ENCODE data around the gene ZNF658.
"Not testable (repeated sequence)": the region's sequence is repeated elsewhere in the genome, so short reads cannot be mapped to it uniquely, and the experiment has no call there.

The ZNF658 gene

DNA sequence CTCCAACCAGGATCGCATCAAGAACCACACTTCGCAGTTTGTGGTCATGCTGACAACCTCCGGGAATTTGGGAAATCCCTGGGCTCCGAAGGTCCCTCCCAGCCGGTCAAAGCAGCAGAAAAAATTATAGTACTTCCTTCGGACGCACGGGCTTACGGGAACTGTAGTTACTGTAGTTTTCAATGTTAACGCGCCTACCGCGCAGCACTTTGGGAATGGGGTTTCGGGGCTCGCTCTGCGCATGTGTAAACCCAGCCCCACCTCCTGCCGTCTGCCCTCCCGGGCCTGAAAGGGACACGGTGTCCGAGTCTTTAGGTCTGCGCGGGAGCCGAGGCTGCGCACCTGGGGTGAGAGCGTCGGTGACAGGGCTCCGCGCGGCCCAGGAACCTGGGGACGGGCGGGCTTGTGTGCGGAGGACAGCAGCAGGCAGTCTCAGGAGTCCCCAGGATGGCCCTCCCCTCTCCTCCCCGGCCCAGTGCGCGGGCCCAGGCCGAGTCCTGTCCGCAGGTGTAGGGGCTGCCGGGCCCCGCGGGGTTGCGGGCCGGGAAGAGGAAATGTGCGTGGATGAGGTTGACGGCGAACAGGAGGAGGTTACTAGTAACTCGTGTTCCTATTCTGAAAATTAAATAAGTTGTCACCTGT is at the start of gene ZNF658:
Gene ZNF658 (plus strand): TSS at position 236 of the 642 bp plus-strand sequence. CDS start 2,837 bp downstream, outside the sequence.
- peak; percentile 59 for DNase-seq (ENCODE audit: extremely low read depth, low read depth)
- peak within 1 kb of the TSS; percentile 44 for H3K4me3 ChIP-seq (replicated peaks; ENCODE audit: low read depth, low read length)

DNA sequence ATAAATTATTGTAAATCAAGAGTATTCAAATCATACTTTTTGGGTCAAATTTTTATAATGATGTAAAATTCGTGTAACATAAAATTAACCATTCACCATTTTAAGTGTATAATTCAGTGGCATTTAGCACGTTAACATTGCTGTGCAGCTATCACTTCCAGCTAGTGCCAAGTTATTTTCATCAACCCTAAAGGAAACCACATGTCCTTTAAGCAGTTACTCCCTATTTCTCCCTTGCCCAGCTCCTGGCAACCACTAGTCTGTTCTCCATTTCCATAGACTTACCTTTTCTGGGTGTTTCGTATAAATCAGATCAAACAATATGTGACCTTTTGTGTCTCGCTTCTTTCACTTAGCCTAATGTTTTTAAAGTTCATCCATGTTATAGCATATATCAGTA is 38.8 kb upstream of the ZNF658 start:
- not testable (repeated sequence) for H3K4me3 ChIP-seq (replicated peaks; ENCODE audit: low read depth, low read length); DNase-seq (ENCODE audit: extremely low read depth, low read depth)

DNA sequence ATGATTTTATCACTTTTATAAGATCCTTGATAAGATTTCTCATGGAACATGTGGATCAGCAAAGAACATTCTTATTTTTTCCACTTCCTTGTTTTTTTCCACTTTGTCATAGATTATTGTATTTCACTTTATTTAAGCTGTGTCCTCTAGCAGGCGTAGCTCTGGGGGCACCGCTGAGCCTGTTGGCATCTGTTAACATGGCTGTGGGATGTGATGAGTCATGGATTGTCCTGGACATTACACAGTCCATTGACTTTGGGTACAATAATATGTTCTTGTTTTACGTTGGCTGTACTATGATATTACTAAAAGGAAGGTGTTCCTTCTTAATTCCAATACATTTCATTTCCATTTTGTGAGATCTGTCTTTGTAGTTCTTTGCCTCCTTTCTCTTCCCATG is 31.9 kb upstream of the ZNF658 start:
- DNase-seq (ENCODE audit: extremely low read depth, low read depth); H3K4me3 ChIP-seq (replicated peaks; ENCODE audit: low read depth, low read length): not testable (repeated sequence)

DNA sequence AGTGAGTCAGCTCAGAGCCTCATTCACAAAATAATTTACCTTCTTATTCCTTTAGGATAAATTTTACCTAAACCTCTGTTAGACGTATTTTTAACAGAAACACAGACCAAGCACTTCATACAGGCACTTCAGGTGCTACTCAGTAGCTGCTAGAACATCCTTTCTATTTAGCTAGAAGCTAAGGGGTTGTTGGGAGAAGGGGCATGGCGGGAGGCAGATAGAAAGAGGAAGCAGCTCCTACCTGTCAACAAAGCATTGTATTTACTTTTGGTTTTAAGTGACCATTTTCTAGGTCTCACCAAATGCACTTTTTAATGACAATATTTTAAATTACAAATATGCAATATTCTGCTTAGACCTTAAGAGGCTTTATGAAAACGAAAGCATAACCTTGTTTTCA is 19.9 kb upstream of the ZNF658 start:
- not testable (repeated sequence) for H3K4me3 ChIP-seq (replicated peaks; ENCODE audit: low read depth, low read length); DNase-seq (ENCODE audit: extremely low read depth, low read depth)

DNA sequence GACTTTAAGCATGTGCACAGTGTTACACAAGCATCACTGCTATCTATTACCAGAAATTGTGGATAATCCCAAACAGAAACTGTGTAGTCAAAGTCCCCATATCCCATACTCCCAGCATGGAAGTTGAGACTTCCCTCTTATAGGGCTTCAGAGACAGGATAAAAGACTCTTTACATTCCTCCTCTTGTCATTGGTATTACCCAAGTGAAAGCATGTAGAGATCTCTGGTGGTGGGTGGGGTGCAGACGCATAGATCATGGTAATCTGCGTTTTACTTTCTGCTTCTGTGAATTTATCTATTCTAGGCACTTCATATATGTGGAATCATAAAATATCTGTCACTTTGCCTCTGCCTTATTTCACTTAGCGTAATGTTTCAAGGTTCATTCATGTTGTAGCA is 18.7 kb upstream of the ZNF658 start:
- not testable (repeated sequence) for DNase-seq (ENCODE audit: extremely low read depth, low read depth); H3K4me3 ChIP-seq (replicated peaks; ENCODE audit: low read depth, low read length)

DNA sequence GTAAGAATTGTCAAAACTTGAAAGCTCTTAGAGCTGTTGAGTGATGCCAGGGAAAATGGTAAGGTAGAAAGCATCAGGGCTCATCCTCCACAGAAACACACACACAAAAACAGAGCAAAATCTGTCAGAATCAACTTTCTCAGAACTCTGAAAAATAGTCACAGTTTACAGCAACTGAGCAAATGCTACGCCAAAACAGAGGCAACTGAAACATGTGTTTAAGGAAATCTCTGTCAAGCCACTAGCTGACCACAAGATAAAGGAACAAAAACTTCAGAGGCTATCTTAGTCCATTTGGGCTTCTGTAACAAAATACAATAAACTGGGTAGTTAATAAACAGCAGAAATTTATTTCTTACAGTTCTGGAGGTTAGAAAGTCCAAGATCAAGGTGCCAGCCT is 10.2 kb upstream of the ZNF658 start:
- DNase-seq (ENCODE audit: extremely low read depth, low read depth); H3K4me3 ChIP-seq (replicated peaks; ENCODE audit: low read depth, low read length): not testable (repeated sequence)

DNA sequence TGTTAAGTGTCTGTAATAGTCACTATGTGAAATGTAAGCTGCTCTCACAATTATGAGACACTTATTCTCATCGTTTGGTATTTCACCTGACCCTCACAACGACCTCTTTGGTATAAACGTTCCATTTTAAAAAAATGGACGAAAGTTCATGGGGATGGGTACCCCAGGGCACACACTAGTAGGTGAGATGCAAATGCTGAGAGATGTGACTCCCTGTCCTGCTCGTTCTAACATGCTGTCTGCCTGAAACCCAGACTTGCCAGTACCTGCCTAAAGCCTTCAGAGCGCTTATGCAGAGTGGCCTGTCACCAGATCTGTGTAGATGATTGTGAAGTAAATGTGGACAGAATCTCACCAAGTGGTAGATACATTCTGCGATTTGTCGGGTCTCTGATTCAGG is 616 bp downstream of the ZNF658 start:
- not testable (repeated sequence) for DNase-seq (ENCODE audit: extremely low read depth, low read depth)
- peak overlapping the region; percentile 44 for H3K4me3 ChIP-seq (replicated peaks; ENCODE audit: low read depth, low read length)

DNA sequence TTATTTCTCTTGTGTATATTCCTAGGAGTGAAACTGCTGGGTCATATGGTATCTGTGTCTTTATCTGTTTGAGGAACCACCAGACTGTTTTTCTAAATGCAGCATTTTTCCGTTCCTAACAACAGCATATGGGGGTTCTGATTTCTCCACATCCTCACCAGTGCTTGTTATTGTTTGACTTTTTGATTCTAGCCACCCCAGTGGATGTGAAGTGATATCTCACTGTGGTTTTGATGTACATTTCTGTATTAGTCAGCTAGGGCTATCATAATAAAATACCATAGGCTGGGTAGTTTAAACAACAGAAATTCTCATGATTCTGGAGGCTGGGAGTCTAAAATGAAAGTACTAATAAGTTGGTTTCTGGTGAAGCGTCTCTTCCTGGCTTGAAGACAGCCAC is 9.0 kb downstream of the ZNF658 start:
- not testable (repeated sequence) for H3K4me3 ChIP-seq (replicated peaks; ENCODE audit: low read depth, low read length); DNase-seq (ENCODE audit: extremely low read depth, low read depth)

DNA sequence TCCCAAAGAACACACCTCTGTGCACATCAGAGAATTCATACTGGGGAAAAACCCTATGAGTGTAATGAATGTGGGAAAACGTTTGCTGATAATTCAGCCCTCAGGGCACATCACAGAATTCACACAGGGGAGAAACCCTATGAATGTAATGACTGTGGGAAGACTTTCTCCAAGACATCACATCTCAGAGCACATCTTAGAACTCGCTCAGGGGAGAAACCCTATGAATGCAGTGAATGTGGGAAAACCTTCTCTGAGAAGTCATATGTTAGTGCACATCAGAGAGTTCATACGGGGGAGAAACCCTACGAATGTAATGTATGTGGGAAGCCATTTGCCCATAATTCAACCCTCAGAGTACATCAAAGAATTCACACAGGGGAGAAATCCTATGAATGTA is 19.5 kb downstream of the ZNF658 start:
- not testable (repeated sequence) for DNase-seq (ENCODE audit: extremely low read depth, low read depth); H3K4me3 ChIP-seq (replicated peaks; ENCODE audit: low read depth, low read length)

DNA sequence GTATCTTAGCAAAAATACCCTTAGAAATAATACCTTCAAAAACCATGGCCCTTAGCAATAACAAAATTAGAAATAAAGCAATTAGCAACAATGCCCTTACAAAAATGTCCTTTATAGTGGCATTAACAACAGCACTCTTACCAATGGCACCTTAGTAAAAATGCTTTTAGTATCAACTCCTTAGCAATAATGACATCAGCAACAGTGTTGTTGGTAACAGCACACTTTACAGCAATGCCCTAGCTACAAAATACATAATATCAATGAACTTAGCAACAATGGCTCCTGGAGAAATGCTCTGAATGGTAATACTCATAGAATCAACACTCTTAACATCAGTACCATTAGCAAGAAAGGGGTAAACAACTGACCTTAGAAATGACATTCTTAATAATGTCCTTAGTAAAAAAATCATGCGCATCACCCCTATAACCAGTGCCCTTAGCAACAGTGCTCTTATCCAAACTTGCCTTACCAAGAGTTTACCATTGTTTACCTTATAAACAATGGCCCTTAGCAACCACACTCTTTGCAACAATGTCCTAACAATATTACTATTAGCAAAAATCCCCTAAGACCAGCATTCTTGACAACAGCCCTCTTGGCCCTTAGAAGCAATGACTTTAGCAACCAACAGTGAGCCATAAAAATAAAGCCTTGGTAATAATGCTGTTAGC is 35.8 kb downstream of the ZNF658 start:
- H3K4me3 ChIP-seq (replicated peaks; ENCODE audit: low read depth, low read length); DNase-seq (ENCODE audit: extremely low read depth, low read depth): not testable (repeated sequence)

DNA sequence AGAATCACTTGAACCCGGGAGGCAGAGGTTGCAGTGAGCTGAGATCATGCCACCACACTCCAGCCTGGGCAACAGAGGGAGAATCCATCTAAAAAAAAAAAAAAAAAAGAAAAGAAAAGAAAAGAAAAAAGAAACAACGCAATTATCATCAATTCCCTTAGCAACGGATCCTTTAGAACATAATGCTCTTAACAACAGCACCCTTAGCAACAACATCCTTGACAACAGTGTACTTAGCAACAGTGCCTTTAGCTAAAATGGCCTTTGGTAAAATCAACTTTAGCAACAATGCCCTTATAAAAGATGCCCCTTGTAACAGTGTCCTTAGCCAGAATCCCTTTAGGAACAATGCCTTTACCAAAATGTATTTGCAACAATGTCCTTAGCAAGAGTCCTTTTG is 37.1 kb downstream of the ZNF658 start:
- not testable (repeated sequence) for H3K4me3 ChIP-seq (replicated peaks; ENCODE audit: low read depth, low read length); DNase-seq (ENCODE audit: extremely low read depth, low read depth)

DNA sequence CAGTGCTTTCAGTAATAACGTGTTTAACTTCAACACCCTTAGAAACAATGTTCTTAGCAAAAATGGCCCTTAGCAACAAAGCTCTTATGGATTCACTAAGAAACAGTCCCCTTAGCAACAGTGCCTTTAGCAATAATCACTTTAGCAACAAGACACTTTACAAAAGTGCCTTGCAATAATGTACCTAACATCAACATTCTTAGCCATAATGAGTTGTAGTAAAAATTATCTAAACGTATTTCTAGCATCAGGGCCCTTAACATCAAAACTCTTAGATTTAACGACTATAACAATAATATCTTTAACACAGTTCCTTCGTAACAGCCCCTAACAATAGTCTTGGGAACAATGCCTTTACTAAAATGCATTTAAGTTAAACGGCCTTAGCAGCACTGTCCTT is 37.8 kb downstream of the ZNF658 start:
- not testable (repeated sequence) for H3K4me3 ChIP-seq (replicated peaks; ENCODE audit: low read depth, low read length); DNase-seq (ENCODE audit: extremely low read depth, low read depth)

DNA sequence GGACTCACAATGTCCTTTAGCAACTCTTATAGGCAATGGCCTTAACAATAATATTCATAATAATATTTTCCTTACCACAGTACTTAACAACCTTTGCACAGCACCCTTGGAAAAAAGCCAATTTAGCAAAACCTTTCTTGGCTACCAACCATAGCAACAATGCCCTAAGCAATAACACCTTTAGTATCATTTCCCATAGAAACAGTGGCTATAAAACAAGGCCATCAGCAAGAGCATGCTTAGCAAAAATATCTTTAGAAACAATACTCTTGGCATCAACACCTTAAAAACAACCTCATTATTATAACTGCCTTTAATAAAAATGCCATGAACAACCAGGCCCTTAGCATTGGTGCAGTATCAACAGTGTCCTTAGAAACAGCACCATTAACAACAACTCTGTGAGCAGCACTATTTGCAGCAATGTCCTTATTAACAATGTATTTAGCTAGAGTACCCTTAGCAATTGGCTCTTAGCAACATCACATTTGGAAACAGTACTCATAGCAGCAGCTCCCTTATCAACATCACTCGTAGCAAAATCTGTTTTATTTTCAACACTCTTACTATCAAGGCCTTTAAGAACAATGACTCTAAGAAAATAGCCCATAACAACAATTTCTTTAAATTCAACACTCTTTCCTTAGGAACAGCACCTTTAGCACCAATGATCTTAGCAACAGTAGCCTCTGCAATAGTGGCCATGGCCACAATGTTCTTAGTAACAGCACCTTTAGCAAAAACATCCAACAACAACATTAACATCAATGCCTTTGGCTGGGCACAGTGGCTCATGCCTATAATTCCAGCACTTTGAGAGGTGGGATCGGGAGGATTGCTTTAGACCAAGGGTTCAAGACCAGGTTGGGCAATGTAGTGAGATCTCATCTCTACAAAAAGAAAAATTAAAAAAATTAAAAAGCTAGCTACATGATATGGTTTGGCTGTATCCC is 39.6 kb downstream of the ZNF658 start:
- H3K4me3 ChIP-seq (replicated peaks; ENCODE audit: low read depth, low read length); DNase-seq (ENCODE audit: extremely low read depth, low read depth): not testable (repeated sequence)

DNA sequence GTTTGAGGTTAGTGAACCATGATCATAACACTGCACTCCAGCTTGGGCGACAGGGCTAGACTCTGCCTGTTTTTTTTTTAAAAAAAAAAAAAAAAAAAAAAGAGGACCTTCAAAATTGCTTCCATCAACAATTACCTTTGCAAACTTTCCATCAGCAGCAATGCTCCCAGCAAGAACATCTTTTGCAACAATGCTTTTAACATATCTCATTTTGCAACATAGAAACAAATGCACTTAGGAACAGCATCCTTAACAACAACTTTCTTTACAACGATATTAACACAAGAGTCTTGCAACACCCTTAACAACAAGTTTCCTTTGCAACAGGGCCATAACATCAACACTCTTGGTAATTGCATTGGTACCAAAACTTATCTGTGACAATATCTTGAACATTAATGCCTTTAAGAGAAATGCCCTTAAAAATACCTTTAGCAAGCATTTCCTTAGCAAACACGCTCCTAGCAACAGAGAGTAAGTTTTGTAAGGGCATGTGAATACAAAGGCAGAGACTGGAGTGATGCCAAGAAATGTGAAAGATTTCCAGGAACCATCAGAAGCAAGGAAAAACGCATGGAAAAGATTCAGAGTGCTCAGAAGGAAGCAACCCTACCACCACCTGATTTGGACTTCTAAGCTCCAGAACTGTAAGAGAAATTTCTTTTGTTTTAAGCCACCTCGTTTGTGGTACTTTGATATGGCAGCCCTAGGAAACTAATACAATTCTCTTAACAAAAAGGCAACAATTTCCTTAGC is 42.1 kb downstream of the ZNF658 start:
- not testable (repeated sequence) for DNase-seq (ENCODE audit: extremely low read depth, low read depth); H3K4me3 ChIP-seq (replicated peaks; ENCODE audit: low read depth, low read length)

DNA sequence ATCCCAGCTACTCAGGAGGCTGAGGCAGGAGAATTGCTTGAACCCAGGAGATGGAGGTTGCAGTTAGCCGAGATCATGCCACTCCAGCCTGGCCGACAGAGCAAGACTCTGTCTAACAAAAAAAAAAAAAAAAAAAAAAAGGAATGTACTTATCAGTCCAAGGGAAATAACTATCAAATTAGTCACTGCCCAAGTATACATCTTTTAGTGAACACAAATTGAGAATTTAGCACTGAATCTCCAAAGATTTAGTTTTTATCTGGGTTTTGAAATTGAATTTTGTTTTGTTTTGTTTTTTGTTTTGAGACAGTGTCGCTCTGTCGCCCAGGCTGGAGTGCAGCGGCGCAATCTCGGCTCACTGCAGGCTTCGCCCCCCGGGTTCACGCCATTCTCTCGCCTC is 52.1 kb downstream of the ZNF658 start:
- H3K4me3 ChIP-seq (replicated peaks; ENCODE audit: low read depth, low read length); DNase-seq (ENCODE audit: extremely low read depth, low read depth): not testable (repeated sequence)

Measured in HFF-Myc (cell line).